HepG2 (cell line): ENCODE data around the gene SYTL3. TPM values are rescaled to one million over a fixed set of nuclear protein-coding genes. Genes with fewer than 3 reads are reported as not detected.

Source experiments
- HNF1A ChIP-seq, 2 experiments: sonication (generic) in 1 of 2; formaldehyde crosslinking in 1 of 2; IDR thresholded peaks; 2 replicates each; pipeline versions ENCODE4 v1.4.0 to v1.6.1; 2016 to 2020; ENCODE audit warnings: borderline replicate concordance in 1 of 2, low read depth in 1 of 2, mild to moderate bottlenecking in 1 of 2, missing genetic modification reagents in 1 of 2
- KLF15 ChIP-seq: sonication (generic); formaldehyde crosslinking; IDR thresholded peaks from 2 replicates; pipeline ENCODE4 v1.8.1; 2023; ENCODE audit warnings: borderline replicate concordance, mild to moderate bottlenecking, inconsistent platforms, missing genetic modification reagents, mixed read lengths
- MED1 ChIP-seq: sonication (generic); formaldehyde crosslinking; IDR thresholded peaks from 2 replicates; pipeline ENCODE4 v1.4.0; 2020; ENCODE audit warnings: missing genetic modification reagents
- MED13 ChIP-seq: sonication (generic); formaldehyde crosslinking; IDR thresholded peaks from 2 replicates; pipeline ENCODE4 v1.5.0; 2020; ENCODE audit warnings: missing genetic modification reagents
- RXRA ChIP-seq: sonication (generic); formaldehyde crosslinking; IDR thresholded peaks from 2 replicates; pipeline ENCODE4 v1.5.1; 2020; ENCODE audit warnings: missing genetic modification reagents
- STAT5B ChIP-seq: sonication (generic); formaldehyde crosslinking; IDR thresholded peaks from 2 replicates; pipeline ENCODE4 v1.4.0; 2020; ENCODE audit warnings: missing genetic modification reagents
- THRA ChIP-seq: sonication (generic); formaldehyde crosslinking; IDR thresholded peaks from 2 replicates; pipeline ENCODE4 v1.4.0; 2020; ENCODE audit warnings: missing genetic modification reagents, borderline replicate concordance
- YEATS2 ChIP-seq: sonication (generic); formaldehyde crosslinking; IDR thresholded peaks from 2 replicates; pipeline ENCODE4 v1.4.0; 2020; ENCODE audit warnings: missing genetic modification reagents, borderline replicate concordance
- ZBTB20 ChIP-seq: sonication (generic); formaldehyde crosslinking; IDR thresholded peaks from 2 replicates; pipeline ENCODE4 v1.8.1; 2023; ENCODE audit warnings: missing genetic modification reagents, low read depth, mild to moderate bottlenecking, borderline replicate concordance
- ZBTB8A ChIP-seq: sonication (generic); formaldehyde crosslinking; IDR thresholded peaks from 2 replicates; pipeline ENCODE4 v1.4.0; 2020; ENCODE audit warnings: mild to moderate bottlenecking, low read depth, missing genetic modification reagents, borderline replicate concordance
- ZFP36L1 ChIP-seq: sonication (generic); formaldehyde crosslinking; IDR thresholded peaks from 2 replicates; pipeline ENCODE4 v1.8.0; 2022; ENCODE audit warnings: mild to moderate bottlenecking, missing genetic modification reagents, moderate library complexity
- ZNF329 ChIP-seq: sonication (generic); formaldehyde crosslinking; IDR thresholded peaks from 2 replicates; pipeline ENCODE4 v1.9.0; 2021; ENCODE audit warnings: low read depth, mild to moderate bottlenecking, missing genetic modification reagents
- ZNF460 ChIP-seq: sonication (generic); formaldehyde crosslinking; IDR thresholded peaks from 2 replicates; pipeline ENCODE4 v1.5.1; 2020; ENCODE audit warnings: missing genetic modification reagents, mild to moderate bottlenecking, borderline replicate concordance
- ZNF605 ChIP-seq: sonication (generic); formaldehyde crosslinking; IDR thresholded peaks from 2 replicates; pipeline ENCODE4 v1.8.0; 2022; ENCODE audit warnings: mild to moderate bottlenecking, missing genetic modification reagents
- ZNF687 ChIP-seq: sonication (generic); formaldehyde crosslinking; IDR thresholded peaks from 2 replicates; pipeline ENCODE4 v1.5.1; 2020; ENCODE audit warnings: mild to moderate bottlenecking, missing genetic modification reagents, moderate library complexity
- ZNF784 ChIP-seq: sonication (generic); formaldehyde crosslinking; IDR thresholded peaks from 2 replicates; pipeline ENCODE4 v1.5.1; 2020; ENCODE audit warnings: missing genetic modification reagents, mild to moderate bottlenecking, borderline replicate concordance
- polyA plus RNA-seq, 8 experiments: library from polyadenylated mRNA; depleted of rRNA in 3 of 8; stranded (reverse) in 7 of 8; unstranded in 1 of 8; fragments of >200 nt; fragmentation: Illumina TruSeq in 4 of 8; extraction: Trizol in 4 of 8; gene quantifications; 2 replicates each; pipeline versions ENCODE4 v1.2.1 to v1.2.3, GENCODE V29; 2011 to 2016; ENCODE audit warnings: low read depth in 4 of 8, missing spikeins in 1 of 8, mixed read lengths in 1 of 8; ENCODE audit not compliant: insufficient read depth in 1 of 8
- total RNA-seq, 5 experiments: library from RNA; depleted of rRNA; stranded (reverse); fragments of >200 nt; fragmentation: Illumina TruSeq; extraction: Trizol; gene quantifications; 2 replicates each; pipeline ENCODE4 v1.2.3, GENCODE V29; 2016; ENCODE audit warnings: low read depth in 1 of 5

SYTL3 gene
- total and polyA plus RNA-seq, 2 of the 13 experiments (the other 11 are each of a cell fraction or from before 2014, with no cell fraction given): 0.11 to 0.28 TPM

DNA sequence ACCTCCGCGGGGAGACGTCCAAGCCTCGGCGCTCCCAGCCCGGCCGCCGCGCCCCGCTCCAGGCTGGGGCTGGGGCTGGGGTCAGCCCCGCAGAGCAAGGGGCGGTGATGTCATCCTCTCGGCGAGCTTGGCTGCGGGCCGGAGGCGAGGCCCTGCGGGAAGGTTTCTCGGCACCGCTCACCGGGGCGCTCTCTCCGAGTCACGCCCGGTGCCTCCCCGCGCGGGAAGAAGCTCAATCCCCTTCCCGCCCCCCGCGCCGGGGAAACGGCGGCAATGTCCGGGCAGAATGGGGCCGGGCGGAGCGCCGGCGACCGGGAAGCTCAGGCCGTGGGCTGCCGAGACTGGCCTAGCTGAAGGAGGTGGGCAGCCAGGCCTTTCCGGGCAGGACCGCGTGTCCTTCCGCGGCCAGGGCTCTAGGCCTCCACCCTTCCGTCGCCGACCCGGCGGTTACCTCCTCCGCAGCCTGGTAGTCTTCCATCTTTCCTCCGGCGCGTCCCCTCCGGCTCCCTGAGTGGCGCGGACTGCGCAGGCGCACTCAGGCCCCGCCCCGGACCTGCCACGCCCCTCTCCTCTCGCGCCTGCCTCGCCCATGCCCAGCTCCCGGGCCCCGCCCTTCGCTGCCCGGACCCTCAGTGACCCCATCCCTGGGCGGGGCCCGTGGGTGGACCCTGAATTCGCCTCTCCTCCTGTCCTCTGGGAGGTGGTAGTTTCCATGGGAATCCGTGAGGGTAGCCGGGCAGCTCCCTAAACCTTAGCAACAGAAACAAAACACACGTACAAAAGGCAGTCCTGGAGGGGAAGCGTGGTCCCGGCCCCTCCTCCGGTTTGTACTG, 5.4 kb upstream of the SYTL3 start, which contains the start of gene DYNLT1 (continued):
- TF ChIP-seq STAT5B (CRISPR knock-in tag) (0 out of 2 replicates have a peak, but pooled peaks have one; percentile 33), ZNF687 (CRISPR knock-in tag) (peak; percentile 95), MED1 (CRISPR knock-in tag) (peak; percentile 53), MED13 (CRISPR knock-in tag) (peak; percentile 61; the same call in 1 of the 2 replicates), ZNF460 (CRISPR knock-in tag) (peak; percentile 52; the same call in 1 of the 2 replicates), YEATS2 (peak; percentile 84; the same call in 1 of the 2 replicates), RXRA (CRISPR knock-in tag) (peak; percentile 94), THRA (CRISPR knock-in tag) (peak; percentile 70; the same call in 1 of the 2 replicates), ZNF605 (CRISPR knock-in tag) (peak; percentile 91), HNF1A (IDR thresholded peaks at IDR 0.05; ENCODE audit: low read depth) (no peak), HNF1A (CRISPR knock-in tag; IDR thresholded peaks at IDR 0.05; ENCODE audit: borderline replicate concordance) (peak; percentile 73), ZBTB20 (CRISPR knock-in tag) (peak; percentile 28; the same call in 1 of the 2 replicates), KLF15 (CRISPR knock-in tag) (peak; percentile 76; the same call in 1 of the 2 replicates), ZNF329 (CRISPR knock-in tag) (peak; percentile 87), ZNF784 (peak; percentile 94), ZBTB8A (CRISPR knock-in tag) (no peak; the same call in 1 of the 2 replicates), ZFP36L1 (peak; percentile 61)
